Liver (tissue), 9 donors: ENCODE measurements around the gene MST1. TPM values are rescaled to one million over a fixed set of nuclear protein-coding genes. Genes with fewer than 3 reads are reported as not detected.
"Not testable (repeated sequence)": the region's sequence is repeated elsewhere in the genome, so short reads cannot be mapped to it uniquely, and the experiment has no call there.

Source experiments
- DNase-seq: peaks from one replicate; pipeline ENCODE4 v3.0.0-alpha.2; 2017; ENCODE audit warnings: low spot score
- H3K27ac ChIP-seq, 2 donors: one replicate each; pipeline ENCODE4 v1.7.0; 2013; ENCODE audit warnings: inconsistent platforms in 2 of 2, low read length in 2 of 2, control low read depth in 1 of 2, low read depth in 1 of 2, mild to moderate bottlenecking in 1 of 2
- H3K27me3 ChIP-seq, 4 donors: one replicate each; pipeline versions ENCODE4 v1.6.1 to v1.7.0; 2013; ENCODE audit warnings: low read length in 3 of 4, inconsistent platforms in 1 of 4, mild to moderate bottlenecking in 1 of 4, moderate library complexity in 1 of 4; ENCODE audit not compliant: control insufficient read depth in 4 of 4, insufficient read depth in 4 of 4
- H3K36me3 ChIP-seq, 4 donors: one replicate each; pipeline versions ENCODE4 v1.6.1 to v1.7.0; 2013; ENCODE audit warnings: low read length in 3 of 4, mild to moderate bottlenecking in 3 of 4, low read depth in 1 of 4, moderate library complexity in 1 of 4; ENCODE audit not compliant: control insufficient read depth in 4 of 4, insufficient read depth in 3 of 4
- H3K4me1 ChIP-seq, 4 donors: one replicate each; pipeline versions ENCODE4 v1.6.1 to v1.7.0; 2013; ENCODE audit warnings: low read length in 3 of 4, mild to moderate bottlenecking in 3 of 4, moderate library complexity in 1 of 4; ENCODE audit not compliant: control insufficient read depth in 4 of 4, insufficient read depth in 4 of 4
- H3K4me3 ChIP-seq, 3 donors: one replicate each; pipeline versions ENCODE4 v1.6.1 to v1.7.0; 2013; ENCODE audit warnings: low read length in 3 of 3, control low read depth in 1 of 3, low read depth in 1 of 3, mild to moderate bottlenecking in 1 of 3
- H3K9ac ChIP-seq, 2 donors: one replicate each; pipeline ENCODE4 v1.7.0; 2013; ENCODE audit warnings: low read length in 2 of 2, mild to moderate bottlenecking in 2 of 2, moderate library complexity in 2 of 2, control low read depth in 1 of 2, low read depth in 1 of 2
- H3K9me3 ChIP-seq, 4 donors: one replicate each; pipeline versions ENCODE4 v1.6.1 to v1.7.0; 2013; ENCODE audit warnings: low read length in 3 of 4; ENCODE audit not compliant: control insufficient read depth in 4 of 4
- GABPA ChIP-seq, 2 donors: IDR thresholded peaks in 1 of 2; conservative IDR thresholded peaks in 1 of 2; 2 replicates each; pipeline ENCODE4 v1.6.1; 2016; ENCODE audit warnings: antibody characterized with exemption in 2 of 2, mild to moderate bottlenecking in 1 of 2, moderate library complexity in 1 of 2
- HNF4A ChIP-seq, 2 donors: conservative IDR thresholded peaks; 2 replicates each; pipeline ENCODE4 v1.6.1; 2016; ENCODE audit warnings: antibody characterized with exemption in 2 of 2, mild to moderate bottlenecking in 2 of 2
- HNF4G ChIP-seq: IDR thresholded peaks from 2 replicates; pipeline ENCODE4 v1.6.1; 2016; ENCODE audit warnings: antibody characterized with exemption
- JUND ChIP-seq, 2 donors: IDR thresholded peaks; 2 replicates each; pipeline ENCODE4 v1.6.1; 2016; ENCODE audit warnings: antibody characterized with exemption in 2 of 2
- REST ChIP-seq: IDR thresholded peaks from 2 replicates; pipeline ENCODE4 v1.6.1; 2016; ENCODE audit warnings: antibody characterized with exemption, mild to moderate bottlenecking
- RXRA ChIP-seq, 2 donors: IDR thresholded peaks; 2 replicates each; pipeline ENCODE4 v1.6.1; 2017 to 2018; ENCODE audit warnings: antibody characterized with exemption in 2 of 2, mild to moderate bottlenecking in 1 of 2
- SP1 ChIP-seq: IDR thresholded peaks from 2 replicates; pipeline ENCODE4 v1.6.1; 2018; ENCODE audit warnings: antibody characterized with exemption, mild to moderate bottlenecking
- TAF1 ChIP-seq: conservative IDR thresholded peaks from 2 replicates; pipeline ENCODE4 v1.6.1; 2016; ENCODE audit warnings: antibody characterized with exemption, mild to moderate bottlenecking
- YY1 ChIP-seq: IDR thresholded peaks from 2 replicates; pipeline ENCODE4 v1.6.1; 2016; ENCODE audit warnings: antibody characterized with exemption, mild to moderate bottlenecking
- WGBS: extraction: QIAGEN DNeasy Blood & Tissue Kit; methylation state at CpG from one replicate; pipeline ENCODE4 v1.1.7; 2013; 5-methylcytosine and 5-hydroxymethylcytosine counted together
- polyA plus RNA-seq, 2 donors: library from polyadenylated mRNA; stranded (reverse) in 1 of 2; unstranded in 1 of 2; fragments of 200-250 nt in 1 of 2; fragments of >200 nt in 1 of 2; fragmentation: Nextera tagmentation in 1 of 2; extraction: Ambion mirVana in 1 of 2; gene quantifications; one replicate each; pipeline versions ENCODE4 v1.2.1 to v1.2.3, GENCODE V29; 2013 to 2015
- total RNA-seq, 2 donors: library from RNA; depleted of rRNA; stranded (reverse); fragments of >200 nt; gene quantifications; one replicate each; pipeline ENCODE4 v1.2.3, GENCODE V29; 2014
- donor health status: healthy.
- donor health status: healthy.
- donor health status: healthy.
- donor health status: healthy.
- donor health status: healthy.

The MST1 gene
- total and polyA plus RNA-seq, 4 donors = 262 to 634 (median 530) TPM

DNA sequence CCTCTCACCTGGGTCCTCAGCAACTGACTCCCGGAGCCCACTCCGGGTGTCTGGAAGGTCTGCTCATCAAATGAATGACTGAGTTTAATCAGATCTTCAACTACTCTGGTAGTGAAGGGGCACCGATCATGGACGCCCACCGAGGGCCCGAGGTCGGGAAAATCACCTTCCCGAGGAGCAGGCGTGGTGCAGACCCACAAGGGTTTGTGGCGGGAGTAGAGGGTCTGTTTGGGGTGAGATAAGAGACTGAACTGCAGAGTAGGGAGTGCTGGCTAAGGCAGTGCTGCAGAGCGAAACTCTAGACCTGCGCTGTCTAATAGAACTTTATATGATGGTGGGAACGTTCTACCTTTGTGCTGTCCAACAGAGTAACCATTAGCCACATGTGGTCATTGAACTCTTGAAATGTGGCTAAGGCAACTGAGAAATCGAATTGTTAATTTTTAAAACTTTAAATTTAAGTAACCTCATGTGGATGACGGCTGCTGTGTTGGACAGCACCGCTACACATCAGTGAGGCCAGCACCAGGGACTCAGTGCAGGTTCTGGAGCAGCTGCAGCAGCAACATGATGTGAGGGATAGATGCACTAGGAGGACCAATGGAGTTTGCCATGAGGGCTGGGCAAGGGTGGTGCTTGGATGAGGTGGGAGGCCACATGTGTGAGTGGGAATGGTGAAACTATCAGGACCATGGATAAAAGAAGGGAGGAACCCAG, 792 bp upstream of the MST1 start:
- not testable (repeated sequence) for H3K27me3 ChIP-seq, H3K9me3 ChIP-seq, H3K36me3 ChIP-seq, DNase-seq
- Histone ChIP-seq H3K4me3 (peak overlapping the region; percentile 86 to 92 (median 92)), H3K27ac (peak overlapping the region; percentile 88 to 97), H3K4me1 (peaks cover 8 to 39% (median 28%) of the 10 kb centered on the region in 4 donors), H3K9ac (peak overlapping the region; percentile 68 to 99)
- WGBS = 6% methylated on average over 16 of the region's 16 CpGs
- peak; percentile 53 for TF ChIP-seq REST

GRCh38 chr3:49688338-49689045, 782 bp downstream of the MST1 start:
- peaks cover 8 to 33% (median 26%) of the 10 kb centered on the region in 4 donors for H3K4me1 ChIP-seq
- not testable (repeated sequence) for H3K27me3 ChIP-seq, H3K9me3 ChIP-seq
- WGBS = 37% methylated on average over 7 of the region's 7 CpGs
- H3K27ac ChIP-seq = peak overlapping the region; percentile 88 to 97
- peak overlapping the region; percentile 86 to 92 (median 92) for H3K4me3 ChIP-seq
- TF ChIP-seq REST = peak; percentile 76
- peak in 1 of 2 donors; percentile 81 for TF ChIP-seq GABPA (IDR thresholded peaks at IDR 0.05 in 1 of 2, conservative IDR thresholded peaks at IDR 0.05 in 1 of 2)
- TF ChIP-seq HNF4G = peak; percentile 61
- TF ChIP-seq JUND (IDR thresholded peaks at IDR 0.05) = peak in 1 of 2 donors; percentile 6
- TF ChIP-seq RXRA (IDR thresholded peaks at IDR 0.05) = peak; percentile 65 to 67
- peak; percentile 46 for TF ChIP-seq YY1
- peak; percentile 90 to 91 for TF ChIP-seq HNF4A (conservative IDR thresholded peaks at IDR 0.05)
- TF ChIP-seq SP1 = peak; percentile 82
- TF ChIP-seq TAF1 = peak; percentile 62
- peak; percentile 76 for DNase-seq
- H3K36me3 ChIP-seq = peaks cover 6 to 10% (median 8%) of the 10 kb centered on the region in 4 donors
- H3K9ac ChIP-seq = peak overlapping the region; percentile 84 to 99

DNA sequence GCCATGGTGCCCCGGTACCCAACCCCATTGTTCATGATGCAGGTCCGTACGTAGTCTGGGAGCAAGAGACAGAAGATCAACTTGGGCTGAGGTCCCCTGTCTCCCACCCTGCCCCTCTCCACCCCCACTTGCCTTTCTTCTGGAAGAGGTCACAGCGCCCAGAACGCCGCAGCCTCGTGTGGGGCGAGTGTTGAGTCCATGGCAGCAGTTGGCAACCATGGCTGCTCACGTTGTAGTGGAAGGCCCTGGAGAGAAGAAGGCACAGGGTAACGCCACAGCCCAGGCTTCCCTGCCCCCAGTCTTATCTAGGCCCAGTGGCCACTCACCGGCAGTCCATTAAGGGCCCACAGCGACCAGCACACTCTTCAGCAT, 1.9 kb downstream of the MST1 start:
- not testable (repeated sequence) for H3K9ac ChIP-seq
- 63% methylated on average over 12 of the region's 12 CpGs for WGBS

DNA sequence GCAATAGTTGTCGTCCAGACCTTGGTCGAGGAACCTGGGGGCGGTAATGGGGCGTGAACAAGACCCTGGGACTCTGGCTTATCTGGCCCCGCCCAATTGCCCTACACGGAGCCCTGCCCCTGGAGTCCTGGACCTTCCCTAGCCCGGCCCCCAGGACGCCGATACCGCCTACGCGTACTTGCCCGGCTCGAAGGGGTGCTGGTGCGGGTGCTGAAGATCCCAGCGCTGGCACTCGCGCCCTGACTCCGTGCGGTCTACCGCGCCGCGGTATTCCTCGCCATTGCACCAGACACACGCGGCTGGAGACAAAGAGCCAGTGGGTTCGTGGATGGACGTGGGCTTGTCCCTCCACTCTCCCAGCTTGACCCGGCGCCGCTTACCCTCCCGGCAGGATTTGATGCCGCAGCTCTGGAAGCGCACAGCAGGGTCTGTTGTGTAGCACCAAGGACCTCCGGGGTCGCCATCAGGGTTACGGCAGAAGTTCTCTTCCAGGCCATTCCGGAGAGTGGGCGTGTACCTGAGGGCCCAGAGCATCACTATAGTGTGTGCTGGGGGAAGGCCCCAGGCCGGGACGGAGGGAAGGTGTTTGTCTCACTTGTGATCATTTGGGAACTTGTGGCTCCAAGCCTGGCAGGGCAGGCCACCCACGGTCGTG, 2.4 kb downstream of the MST1 start:
- not testable (repeated sequence) for H3K9me3 ChIP-seq, H3K9ac ChIP-seq, H3K27me3 ChIP-seq
- H3K27ac ChIP-seq = peak overlapping the region in 1 of 2 donors; percentile 88
- peaks cover 14 to 26% (median 23%) of the 10 kb centered on the region in 4 donors for H3K36me3 ChIP-seq
- peaks cover 8 to 33% (median 26%) of the 10 kb centered on the region in 4 donors for H3K4me1 ChIP-seq
- 24% methylated on average over 44 of the region's 44 CpGs for WGBS
- peak overlapping the region in 2 of 3 donors; percentile 21 to 92 for H3K4me3 ChIP-seq
- peak; percentile 88 for DNase-seq

More for the DNA sequence above, 1.9 kb downstream of the MST1 start:
- Histone ChIP-seq H3K36me3 (peaks cover 14 to 21% (median 18%) of the 10 kb centered on the region in 4 donors), H3K4me3 (peak overlapping the region; percentile 21 to 92 (median 76)), H3K27ac (peak overlapping the region; percentile 68 to 88), H3K4me1 (peaks cover 8 to 33% (median 26%) of the 10 kb centered on the region in 4 donors)
- not testable (repeated sequence) for H3K9me3 ChIP-seq, DNase-seq, H3K27me3 ChIP-seq
